KMS-11 (cell line): ENCODE data around the gene CDC14B.

Experiments used
- H2AFZ ChIP-seq: fragments of 200-600 bp; sonication (generic); 2 replicates; pipeline ENCODE4 v1.6.1; 2016; ENCODE audit warnings: antibody characterized with exemption, mixed run types, low read depth
- H3K27ac ChIP-seq: fragments of 200-600 bp; sonication (generic); 2 replicates; pipeline ENCODE4 v1.6.1; 2016; ENCODE audit warnings: mild to moderate bottlenecking, mixed run types
- H3K27me3 ChIP-seq: fragments of 200-600 bp; sonication (generic); 2 replicates; pipeline ENCODE4 v1.6.1; 2017; ENCODE audit warnings: mild to moderate bottlenecking, low read depth, mixed run types, moderate library complexity; ENCODE audit not compliant: insufficient read depth
- H3K36me3 ChIP-seq: fragments of 200-600 bp; sonication (generic); 2 replicates; pipeline ENCODE4 v1.6.1; 2017; ENCODE audit warnings: mild to moderate bottlenecking, mixed run types; ENCODE audit not compliant: insufficient read depth
- H3K4me1 ChIP-seq: fragments of 200-600 bp; sonication (generic); 2 replicates; pipeline ENCODE4 v1.6.1; 2016; ENCODE audit warnings: mild to moderate bottlenecking, low read depth, mixed run types; ENCODE audit not compliant: poor library complexity, severe bottlenecking
- H3K4me2 ChIP-seq: fragments of 200-600 bp; sonication (generic); 2 replicates; pipeline ENCODE4 v1.7.0; 2016; ENCODE audit warnings: mild to moderate bottlenecking, mixed run types
- H3K4me3 ChIP-seq: fragments of 200-600 bp; sonication (generic); IDR thresholded peaks from 2 replicates; pipeline ENCODE4 v1.6.1; 2017; ENCODE audit warnings: low read depth, low read length, mixed read lengths; ENCODE audit not compliant: insufficient read depth
- H3K79me2 ChIP-seq: fragments of 200-600 bp; sonication (generic); 2 replicates; pipeline ENCODE4 v1.6.1; 2016; ENCODE audit warnings: low read depth, mixed run types; ENCODE audit not compliant: insufficient read depth
- H3K9ac ChIP-seq: fragments of 200-600 bp; sonication (generic); 2 replicates; pipeline ENCODE4 v1.6.1; 2016; ENCODE audit warnings: mild to moderate bottlenecking, mixed run types
- H4K20me1 ChIP-seq: fragments of 200-600 bp; sonication (generic); 2 replicates; pipeline ENCODE4 v1.6.1; 2016; ENCODE audit warnings: mild to moderate bottlenecking, mixed run types; ENCODE audit not compliant: insufficient read depth
- CTCF ChIP-seq: fragments of 200-600 bp; sonication (generic); conservative IDR thresholded peaks from 2 replicates; pipeline ENCODE4 v1.6.1; 2017; ENCODE audit warnings: low read depth, mild to moderate bottlenecking, antibody characterized with exemption, low read length, moderate library complexity, mixed read lengths

CDC14B gene

DNA sequence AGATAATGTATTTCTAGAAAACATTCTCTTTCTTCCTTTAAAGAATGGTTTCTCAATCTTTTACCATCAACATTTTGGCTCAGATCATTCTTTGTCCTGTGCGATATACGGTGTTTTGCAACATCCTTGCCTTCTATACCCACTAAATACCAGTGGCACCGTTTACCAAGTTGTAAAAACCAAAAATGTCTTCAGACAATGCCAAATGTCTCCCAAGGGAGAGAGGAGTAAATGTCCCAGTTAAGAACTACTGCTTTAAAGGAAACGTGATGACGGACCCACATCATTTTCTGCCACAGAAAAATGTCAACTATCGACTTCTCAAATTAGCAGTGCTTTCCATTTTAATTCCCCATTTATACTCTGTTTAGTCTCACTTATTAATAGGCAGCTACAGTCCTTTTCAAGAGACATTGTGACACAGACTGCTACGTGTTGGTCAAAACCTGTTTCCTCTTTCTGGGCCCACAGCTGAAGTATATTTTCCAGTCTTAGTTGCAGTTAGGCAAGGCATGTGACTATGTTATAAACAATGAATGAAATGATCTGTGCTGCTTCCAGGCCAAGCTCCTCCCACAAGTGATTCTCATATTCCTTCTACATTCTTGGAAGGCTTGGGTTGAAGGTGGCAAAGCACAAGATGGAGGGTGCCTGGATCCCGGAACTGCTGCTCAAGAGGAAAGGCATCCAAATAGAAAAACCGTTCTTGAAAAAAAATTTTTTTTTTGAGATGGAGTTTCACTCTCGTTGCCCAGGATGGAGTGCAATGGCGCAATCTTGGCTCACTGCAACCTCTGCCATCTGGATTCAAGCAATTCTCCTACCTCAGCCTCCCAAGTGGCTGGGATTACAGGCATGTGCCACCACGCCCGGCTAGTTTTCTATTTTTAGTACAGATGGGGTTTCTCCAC is 26.7 kb upstream of the CDC14B start:
- no peak for TF ChIP-seq CTCF
- Histone ChIP-seq H3K79me2 (no peaks in the 10 kb centered on the region), H3K9ac (no peak overlapping the region), H3K4me1 (no peaks in the 10 kb centered on the region), H3K4me2 (no peak overlapping the region), H3K27ac (no peak overlapping the region), H4K20me1 (no peaks in the 10 kb centered on the region), H3K27me3 (no peaks in the 10 kb centered on the region), H2AFZ (no peak overlapping the region), H3K4me3 (no peak overlapping the region), H3K36me3 (no peaks in the 10 kb centered on the region)

- H3K36me3 ChIP-seq, result no peaks in the 10 kb centered on the region
- no peak for TF ChIP-seq CTCF
- no peak overlapping the region for H3K27ac ChIP-seq
- H3K4me1 ChIP-seq, result no peaks in the 10 kb centered on the region
- H3K79me2 ChIP-seq, result no peaks in the 10 kb centered on the region
- no peak overlapping the region for H2AFZ ChIP-seq
- no peak overlapping the region for H3K4me2 ChIP-seq
- no peak overlapping the region for H3K9ac ChIP-seq
- no peaks in the 10 kb centered on the region for H4K20me1 ChIP-seq
- no peak overlapping the region for H3K4me3 ChIP-seq
- no peaks in the 10 kb centered on the region for H3K27me3 ChIP-seq
These were observed 24.5 kb upstream of the CDC14B start for GRCh38 chr9:96644137-96644536.

DNA sequence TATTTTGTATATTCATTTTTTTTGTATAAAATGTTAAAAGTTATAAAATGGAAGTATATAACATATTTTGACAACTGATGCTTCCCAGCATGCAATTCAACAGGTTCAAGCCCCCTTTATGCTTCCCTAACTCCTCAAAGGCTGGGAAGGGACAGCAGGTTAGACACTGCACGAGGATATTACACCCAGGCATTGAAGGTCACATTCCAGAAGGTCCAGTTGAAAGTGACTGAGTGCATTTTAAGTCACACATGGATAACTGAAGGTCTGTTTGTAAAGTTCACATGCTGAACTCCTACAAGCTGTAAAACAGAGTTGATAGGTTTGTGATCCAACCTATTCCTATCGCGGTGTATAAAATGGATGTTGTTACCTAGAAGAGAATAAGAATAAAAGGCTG is 21.9 kb upstream of the CDC14B start:
- no peaks in the 10 kb centered on the region for H3K36me3 ChIP-seq
- H4K20me1 ChIP-seq, result no peaks in the 10 kb centered on the region
- H3K79me2 ChIP-seq, result no peaks in the 10 kb centered on the region
- no peak overlapping the region for H2AFZ ChIP-seq
- no peak for TF ChIP-seq CTCF
- H3K4me1 ChIP-seq, result no peaks in the 10 kb centered on the region
- H3K27ac ChIP-seq, result no peak overlapping the region
- no peaks in the 10 kb centered on the region for H3K27me3 ChIP-seq
- no peak overlapping the region for H3K4me3 ChIP-seq
- no peak overlapping the region for H3K9ac ChIP-seq
- no peak overlapping the region for H3K4me2 ChIP-seq

- Histone ChIP-seq H3K9ac (no peak overlapping the region), H3K4me3 (no peak overlapping the region), H2AFZ (no peak overlapping the region), H3K79me2 (no peaks in the 10 kb centered on the region), H3K27me3 (no peaks in the 10 kb centered on the region), H3K4me1 (no peaks in the 10 kb centered on the region), H3K4me2 (no peak overlapping the region), H3K36me3 (no peaks in the 10 kb centered on the region), H4K20me1 (no peaks in the 10 kb centered on the region), H3K27ac (no peak overlapping the region)
- TF ChIP-seq CTCF, result no peak
These were observed 19.1 kb upstream of the CDC14B start for GRCh38 chr9:96638606-96639364.
